ENCODE data around the gene KIF21A.

Gene KIF21A

GRCh38 chr12:39272871-39273655 lies 169.9 kb downstream of the KIF21A start:
- DNase-seq = no peak

- no peak for DNase-seq
These were observed 173.4 kb downstream of the KIF21A start for GRCh38 chr12:39269492-39269891.

GRCh38 chr12:39267886-39268285 lies 175.0 kb downstream of the KIF21A start:
- no peak for DNase-seq

GRCh38 chr12:39252628-39253027 lies 190.3 kb downstream of the KIF21A start:
- no peak for DNase-seq

All from SIG-M5 (cell line).